DMS53 (cell line): ENCODE results near the gene EBI3.
"Not testable (repeated sequence)": the region's sequence is repeated elsewhere in the genome, so short reads cannot be mapped to it uniquely, and the experiment has no call there.

ENCODE experiments used
- DNase-seq: peaks from one replicate; lab custom pipeline; 2025; lab: John Stamatoyannopoulos, UW

The EBI3 gene

GRCh38 chr19:4200940-4201542 is 28.3 kb upstream of the EBI3 start:
- DNase-seq, result no peak

DNA sequence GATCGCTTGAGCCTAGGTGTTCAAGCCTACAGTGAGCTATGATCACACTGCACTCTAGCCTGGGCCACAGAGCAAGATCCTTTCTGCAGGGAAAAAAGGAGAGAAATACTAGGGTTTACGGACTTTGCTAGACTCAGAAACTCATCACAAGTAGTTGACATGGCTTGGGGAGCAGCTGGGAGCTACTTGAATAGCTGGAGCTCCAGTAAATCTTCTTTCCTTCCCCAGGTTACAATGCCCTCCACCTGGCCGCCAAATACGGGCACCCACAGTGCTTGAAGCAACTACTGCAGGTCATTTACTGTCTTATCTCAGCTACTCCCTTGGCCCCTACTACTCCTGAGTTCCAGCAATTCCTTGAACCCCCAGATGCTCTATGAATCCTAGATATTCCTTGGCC is 27.5 kb upstream of the EBI3 start:
- DNase-seq, result no peak

GRCh38 chr19:4206818-4207484 is 22.4 kb upstream of the EBI3 start:
- peak; percentile 42 for DNase-seq

DNA sequence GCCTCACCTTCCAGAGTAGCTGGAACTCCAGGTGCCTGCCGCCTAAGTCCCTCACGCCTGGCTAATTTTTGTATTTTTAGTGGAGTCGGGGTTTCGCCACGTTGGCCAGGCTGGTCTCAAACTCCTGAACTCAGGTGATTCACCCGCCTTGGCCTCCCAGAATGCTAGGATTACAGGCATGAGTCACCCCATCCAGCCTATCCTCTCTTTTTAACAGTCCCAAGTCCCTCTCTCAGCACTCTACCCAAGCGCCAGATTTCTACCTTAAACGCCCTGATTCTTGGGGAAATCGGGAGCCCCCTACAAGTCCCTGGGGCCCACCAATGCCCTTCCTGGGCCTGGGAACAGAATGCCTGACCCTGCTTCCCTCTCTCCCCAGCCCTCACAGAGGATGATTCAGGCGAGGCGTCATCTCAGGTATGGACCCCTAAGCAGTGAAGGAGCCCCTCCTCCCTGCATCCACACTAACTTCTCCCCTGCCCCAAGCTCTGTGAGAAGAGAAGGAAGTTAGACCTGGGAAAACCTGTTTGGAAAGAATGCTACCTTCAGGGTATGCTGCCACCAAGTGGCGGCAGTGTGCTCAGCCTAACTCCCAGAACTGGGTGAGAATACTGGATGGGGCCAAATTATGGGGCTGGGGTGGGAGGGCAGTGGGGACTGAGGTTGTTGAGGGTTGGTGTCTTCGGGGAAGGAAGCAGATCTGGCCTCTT is 20.8 kb upstream of the EBI3 start:
- DNase-seq, result peak; percentile 81

DNA sequence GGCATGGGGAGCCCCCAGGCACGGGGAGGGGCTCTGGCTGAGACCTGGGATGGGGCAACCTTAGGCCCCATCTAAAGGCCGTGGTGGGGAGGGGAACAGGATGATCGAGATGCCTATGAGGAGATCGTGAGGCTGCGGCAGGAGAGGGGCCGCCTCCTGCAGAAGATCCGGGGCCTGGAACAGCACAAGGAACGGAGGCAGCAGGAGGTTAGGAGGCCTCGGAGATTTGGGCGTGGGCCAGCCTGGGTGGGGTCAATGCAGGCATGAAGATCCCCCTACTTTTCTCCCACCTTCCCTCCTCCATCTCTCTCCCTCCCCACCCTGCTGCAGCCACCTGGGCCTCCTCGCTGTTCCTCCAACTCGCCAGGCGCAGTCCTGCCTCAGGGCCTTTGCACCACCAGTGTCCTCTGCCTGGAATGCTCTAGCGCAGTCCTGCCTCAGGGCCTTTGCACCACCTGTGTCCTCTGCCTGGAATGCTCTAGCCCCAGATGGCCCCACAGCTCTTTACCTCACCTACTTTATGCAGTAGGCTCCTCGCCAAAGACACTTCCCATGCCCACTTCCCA is 19.1 kb upstream of the EBI3 start:
- DNase-seq, result no peak

GRCh38 chr19:4213116-4213515 is 16.2 kb upstream of the EBI3 start:
- no peak for DNase-seq

DNA sequence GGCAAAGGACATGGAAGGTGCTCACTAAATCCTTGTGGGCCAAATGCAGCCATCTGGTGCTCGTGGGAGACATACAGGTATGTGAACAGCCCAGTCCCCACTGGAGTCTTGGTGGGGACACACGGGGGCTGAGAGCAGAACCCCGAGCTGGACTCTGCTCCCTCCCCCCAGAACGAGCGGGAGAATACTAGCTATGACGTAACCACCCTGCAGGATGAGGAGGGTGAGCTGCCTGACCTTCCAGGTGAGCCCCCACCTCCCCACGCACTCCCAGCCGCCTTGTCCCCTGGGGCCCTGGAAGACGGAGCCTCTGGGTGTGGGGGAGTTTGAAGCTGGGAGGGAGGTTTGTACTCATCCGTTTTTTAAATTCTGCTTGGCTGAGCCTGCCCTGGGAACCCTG is 13.5 kb upstream of the EBI3 start:
- DNase-seq, result no peak

DNA sequence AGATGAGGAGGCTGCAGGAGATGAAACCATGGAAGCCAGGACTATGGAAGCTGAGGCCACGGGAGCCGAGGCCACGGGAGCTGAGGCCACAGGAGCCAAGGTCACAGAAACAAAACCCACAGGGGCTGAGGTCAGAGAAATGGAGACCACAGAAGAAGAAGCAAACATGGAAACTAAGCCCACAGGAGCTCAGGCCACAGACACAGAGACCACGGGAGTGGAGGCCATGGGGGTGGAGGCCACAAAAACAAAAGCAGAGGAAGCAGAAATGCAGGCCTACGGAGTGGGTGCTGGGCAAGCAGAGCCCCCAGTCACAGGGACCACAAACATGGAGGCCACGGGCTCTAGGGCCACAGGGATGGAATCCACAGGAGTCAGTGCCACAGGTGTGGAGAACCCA is 12.5 kb upstream of the EBI3 start:
- DNase-seq, result no peak

- DNase-seq, result peak; percentile 71
Measured at GRCh38 chr19:4217429-4218264, 11.7 kb upstream of the EBI3 start.

GRCh38 chr19:4218523-4218922 is 10.8 kb upstream of the EBI3 start:
- not testable (repeated sequence) for DNase-seq

- no peak for DNase-seq
Measured at GRCh38 chr19:4220188-4220587, 9.1 kb upstream of the EBI3 start.

GRCh38 chr19:4224470-4224869 is 4.9 kb upstream of the EBI3 start:
- no peak for DNase-seq

DNA sequence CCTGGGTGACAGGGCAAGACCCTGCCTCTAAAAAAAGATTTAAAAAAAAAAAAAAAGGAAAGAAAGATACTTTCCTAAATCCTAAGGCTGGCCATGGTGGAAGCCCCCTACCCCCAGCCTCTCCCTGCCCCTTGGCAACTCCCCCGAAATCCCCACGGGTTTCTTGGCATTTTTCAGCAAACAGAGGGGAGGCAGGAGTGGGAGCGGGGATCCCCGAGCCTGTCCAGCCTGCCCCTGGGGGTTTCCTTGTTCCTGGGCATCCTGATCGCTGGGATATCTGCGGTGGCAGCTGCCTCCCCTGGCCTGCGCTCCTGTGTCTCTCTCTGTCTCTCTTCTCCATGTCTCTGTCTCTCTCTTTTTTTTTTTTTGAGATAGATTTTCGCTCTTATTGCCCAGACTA is 3.4 kb upstream of the EBI3 start:
- DNase-seq, result no peak

- DNase-seq, result no peak
Measured at GRCh38 chr19:4227771-4228170, 1.6 kb upstream of the EBI3 start.

- DNase-seq, result no peak
Measured at GRCh38 chr19:4228765-4229178, 551 bp upstream of the EBI3 start.

DNA sequence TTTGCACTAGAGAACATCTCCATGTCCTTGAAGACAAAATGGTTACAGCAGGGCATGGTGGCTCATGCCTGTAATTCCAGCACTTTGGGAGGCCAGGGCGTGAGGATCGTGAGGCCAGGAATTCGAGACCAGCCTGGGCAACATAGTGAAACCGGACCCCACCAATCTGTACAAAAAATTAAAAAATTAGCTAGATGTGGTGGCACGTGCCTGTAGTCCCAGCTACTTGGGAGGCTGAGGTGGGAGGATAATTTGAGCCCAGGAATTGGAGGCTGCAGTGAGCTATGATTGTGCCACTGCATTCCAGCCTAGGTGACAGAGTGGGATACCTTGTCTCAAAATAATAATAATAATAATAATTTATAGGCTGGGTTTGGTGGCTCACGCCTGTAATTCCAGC is 914 bp downstream of the EBI3 start:
- DNase-seq, result not testable (repeated sequence)

DNA sequence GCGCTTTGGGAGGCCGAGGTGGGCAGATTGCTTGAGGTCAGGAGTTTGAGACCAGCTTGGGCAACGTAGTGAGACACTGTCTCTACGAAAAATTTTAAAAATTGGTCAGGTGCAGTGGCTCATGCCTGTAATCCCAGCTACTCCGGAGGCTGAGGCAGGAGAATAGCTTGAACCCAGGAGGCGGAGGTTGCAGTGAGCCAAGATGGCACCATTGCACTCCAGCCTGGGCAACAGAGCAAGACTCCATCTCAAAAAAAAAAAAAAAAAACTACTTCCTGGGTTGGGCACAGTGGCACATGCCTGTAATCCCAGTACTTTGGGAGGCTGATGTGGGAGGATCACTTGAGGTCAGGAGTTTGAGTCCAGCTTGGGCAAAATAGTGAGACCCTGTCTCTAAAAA is 2.2 kb downstream of the EBI3 start:
- DNase-seq, result not testable (repeated sequence)

DNA sequence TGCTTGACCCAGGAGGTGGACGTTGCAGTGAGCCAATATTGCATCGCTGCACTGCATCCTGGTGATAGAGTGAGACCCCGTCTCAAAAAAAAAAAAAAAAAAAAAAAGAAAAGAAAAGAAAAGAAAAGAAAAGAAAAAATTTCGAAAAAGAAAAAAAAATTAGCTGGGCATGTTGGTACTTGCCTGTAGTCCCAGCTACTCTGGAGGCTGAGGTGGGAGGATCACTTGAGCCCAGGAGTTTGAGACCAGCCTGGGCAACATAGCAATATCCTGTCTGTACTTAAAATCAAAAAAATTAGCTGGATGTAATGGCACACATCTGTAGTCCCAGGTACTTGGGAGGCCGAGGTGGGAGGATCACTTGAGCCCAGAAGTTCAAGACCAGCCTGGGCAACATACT is 2.8 kb downstream of the EBI3 start:
- not testable (repeated sequence) for DNase-seq

DNA sequence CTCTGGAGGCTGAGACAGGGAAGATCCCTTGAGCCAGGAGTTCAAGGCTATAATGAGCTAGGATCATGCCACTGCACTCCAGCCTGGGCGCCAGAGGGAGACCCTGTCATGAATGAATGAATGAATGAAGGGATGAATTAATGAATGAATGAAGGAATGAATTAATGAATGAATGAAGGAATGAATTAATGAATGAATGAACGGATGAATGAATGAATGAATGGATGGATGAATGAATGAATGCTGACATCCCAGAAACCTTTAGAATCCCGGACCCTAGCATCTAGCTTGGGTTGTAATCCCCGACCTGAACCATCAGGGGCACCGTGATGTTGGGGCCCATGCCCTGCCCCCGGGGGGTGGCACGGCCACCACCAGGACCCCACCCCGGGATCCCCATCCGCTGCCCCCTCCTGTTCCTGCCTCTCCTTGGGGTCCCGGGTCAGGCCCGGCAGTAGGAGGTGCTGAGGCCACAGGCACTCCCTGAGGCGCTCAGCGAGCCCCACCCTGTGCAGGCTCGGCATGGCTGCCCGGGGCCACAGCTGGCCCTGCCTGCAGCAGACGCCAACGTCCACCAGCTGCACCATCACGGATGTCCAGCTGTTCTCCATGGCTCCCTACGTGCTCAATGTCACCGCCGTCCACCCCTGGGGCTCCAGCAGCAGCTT is 3.4 kb downstream of the EBI3 start:
- peak; percentile 52 for DNase-seq

DNA sequence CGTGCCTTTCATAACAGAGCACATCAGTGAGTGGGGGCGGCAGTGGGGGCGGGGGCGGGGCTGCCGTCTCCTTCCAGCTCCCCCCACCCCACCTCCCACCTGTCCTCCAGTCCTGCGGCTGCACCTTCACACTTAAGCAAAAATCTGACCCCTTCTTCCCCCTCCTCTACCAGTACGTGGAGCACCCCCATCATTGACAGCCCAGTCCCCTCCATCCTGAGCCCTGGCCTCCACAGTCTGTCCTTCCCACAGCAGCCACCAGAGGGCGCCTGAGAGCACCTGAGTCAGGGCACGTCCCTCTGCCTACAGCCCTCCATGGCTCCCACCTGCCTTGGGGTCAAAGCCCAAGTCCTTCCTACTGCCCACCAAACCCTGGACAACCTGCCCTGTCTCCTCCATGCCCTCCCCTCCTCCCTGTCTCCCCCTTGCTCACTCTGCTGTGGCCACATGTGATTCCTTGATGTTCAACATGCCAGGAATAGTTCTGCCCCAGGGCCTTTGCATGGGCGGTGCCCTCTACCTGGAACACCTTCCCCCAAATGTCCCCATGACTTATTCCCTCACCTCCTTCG is 4.0 kb downstream of the EBI3 start:
- DNase-seq, result peak; percentile 59

GRCh38 chr19:4234142-4234861 is 5.0 kb downstream of the EBI3 start:
- peak; percentile 45 for DNase-seq
